NCI-H146 treated with DMSO at 0.1 percent for 48 hours (cell line): ENCODE data around the gene ICAM4.
A peak's percentile ranks its signal among the peaks of the same experiment; 100 is the strongest.
"Not testable (repeated sequence)": the region's sequence is repeated elsewhere in the genome, so short reads cannot be mapped to it uniquely, and the experiment has no call there.

ENCODE experiments used
- DNase-seq: peaks from one replicate; lab custom pipeline; 2025; ENCODE audit not compliant: unreplicated experiment; lab: John Stamatoyannopoulos, UW

ICAM4 gene

GRCh38 chr19:10286803-10287737 lies at the start of gene ICAM4:
Gene ICAM4, plus strand, starts transcription at chr19:10286955. Its CDS starts 58 bp downstream, at chr19:10287013.
- no peak for DNase-seq

- no peak for DNase-seq
Observed at GRCh38 chr19:10237702-10238101, 49.1 kb upstream of the ICAM4 start.

DNA sequence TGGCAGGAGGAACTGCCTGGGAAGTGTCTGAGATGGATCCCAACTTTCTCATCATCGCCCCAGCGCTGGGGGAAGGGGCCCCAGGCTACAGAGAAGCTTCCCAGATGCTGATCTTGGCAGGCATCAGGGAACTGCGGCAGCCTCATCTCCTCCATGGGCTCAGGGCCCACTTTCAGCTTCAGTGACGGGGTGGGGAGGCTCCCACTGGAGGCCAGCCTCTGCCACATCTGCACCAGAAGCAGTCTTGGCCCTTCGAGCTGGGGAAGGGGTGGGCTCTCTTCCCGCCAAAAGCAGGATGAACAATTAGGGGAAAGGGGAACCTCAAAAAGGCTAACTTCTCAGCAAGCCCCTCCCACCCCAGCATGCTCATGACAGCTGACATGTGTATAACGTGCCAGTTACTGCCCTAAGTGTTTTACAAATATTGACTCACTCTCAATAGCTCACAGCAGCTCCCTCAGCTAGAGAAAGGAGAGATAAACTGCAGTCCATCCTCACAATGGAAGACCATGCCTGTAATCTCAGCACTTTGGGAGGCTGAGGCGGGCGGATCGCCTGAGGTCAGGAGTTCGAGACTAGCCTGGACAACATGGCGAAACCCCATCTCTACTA lies 48.5 kb upstream of the ICAM4 start:
- DNase-seq = peak; percentile 98

DNA sequence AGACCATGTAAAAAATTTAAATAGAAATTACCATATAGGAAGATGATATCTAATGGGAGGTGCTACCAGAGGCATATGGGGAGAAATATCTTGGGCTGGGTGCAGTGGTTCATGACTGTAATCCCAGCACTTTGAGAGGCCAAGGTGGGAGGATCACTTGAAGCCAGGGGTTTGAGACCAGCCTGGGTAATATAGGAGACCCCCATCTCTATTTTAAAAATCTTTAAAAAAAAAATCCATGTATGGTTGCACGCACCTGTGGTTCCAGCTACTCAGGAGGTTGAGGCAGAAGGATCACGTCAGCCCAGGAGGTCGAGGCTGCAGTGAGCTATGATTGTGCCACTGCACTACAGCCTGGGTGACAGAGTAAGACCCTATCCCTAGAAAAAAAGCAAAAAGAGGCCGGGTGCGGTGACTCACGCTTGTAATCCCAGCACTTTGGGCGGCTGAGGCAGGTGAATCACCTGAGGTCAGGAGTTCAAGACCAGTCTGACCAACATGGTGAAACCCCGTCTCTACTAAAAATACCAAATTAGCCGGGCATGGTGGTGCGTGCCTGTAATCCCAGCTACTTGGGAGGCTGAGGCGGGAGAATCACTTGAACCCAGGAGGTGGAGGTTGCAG lies 44.8 kb upstream of the ICAM4 start:
- not testable (repeated sequence) for DNase-seq

GRCh38 chr19:10243606-10244005 lies 43.1 kb upstream of the ICAM4 start:
- DNase-seq = no peak

DNA sequence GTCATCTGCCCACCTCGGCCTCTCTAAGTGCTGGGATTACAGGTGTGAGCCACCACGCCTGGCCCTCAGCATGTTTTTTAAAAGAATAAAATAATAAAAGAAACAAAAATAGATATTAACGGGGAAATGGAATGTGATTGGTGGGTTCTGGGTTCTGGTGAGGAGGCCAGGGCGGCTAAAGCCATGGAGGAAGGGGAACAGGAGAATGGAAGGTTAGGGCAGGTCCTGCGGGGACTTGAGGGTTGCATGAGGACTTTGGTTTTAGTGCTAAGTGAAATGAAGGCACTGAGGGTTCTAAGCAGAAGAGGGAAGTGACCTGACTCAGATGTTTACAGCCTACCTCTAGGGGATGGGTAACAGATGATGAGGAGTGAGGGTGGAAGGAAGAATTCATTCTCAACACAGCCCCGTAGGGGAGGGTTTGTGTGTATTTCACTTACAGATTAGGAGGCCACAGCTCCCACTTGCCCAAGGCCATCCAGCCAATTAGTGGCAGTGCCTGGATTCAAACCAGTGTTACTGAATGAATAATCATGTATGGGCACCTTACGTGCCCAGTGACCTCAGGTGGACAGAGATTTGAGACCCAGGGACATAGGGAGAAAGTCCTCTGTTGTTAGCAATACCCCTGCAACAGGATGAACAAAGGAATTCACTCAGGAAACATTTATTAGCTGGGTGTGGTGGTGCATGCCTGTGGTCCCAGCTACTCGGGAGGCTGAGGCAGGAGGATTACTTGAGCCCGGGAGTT lies 41.4 kb upstream of the ICAM4 start:
- DNase-seq = no peak

DNA sequence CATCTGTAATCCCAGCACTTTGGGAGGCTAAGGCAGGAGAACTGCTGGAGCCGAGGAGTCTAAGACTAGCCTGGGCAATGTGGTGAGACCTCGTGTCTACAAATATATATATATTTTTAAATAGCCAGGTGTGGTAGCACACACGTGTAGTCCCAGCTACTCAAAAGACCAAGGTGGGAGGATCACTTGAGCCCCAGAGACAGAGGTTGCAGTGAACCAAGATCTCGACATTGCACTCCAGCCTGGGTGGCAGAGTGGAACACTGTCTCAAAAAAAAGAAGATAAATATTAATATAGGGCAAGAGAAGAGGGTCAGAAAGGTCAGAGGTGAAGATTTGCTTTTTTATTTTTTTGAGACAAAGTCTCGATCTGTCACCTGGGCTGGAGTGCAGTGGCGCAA lies 40.2 kb upstream of the ICAM4 start:
- no peak for DNase-seq

DNA sequence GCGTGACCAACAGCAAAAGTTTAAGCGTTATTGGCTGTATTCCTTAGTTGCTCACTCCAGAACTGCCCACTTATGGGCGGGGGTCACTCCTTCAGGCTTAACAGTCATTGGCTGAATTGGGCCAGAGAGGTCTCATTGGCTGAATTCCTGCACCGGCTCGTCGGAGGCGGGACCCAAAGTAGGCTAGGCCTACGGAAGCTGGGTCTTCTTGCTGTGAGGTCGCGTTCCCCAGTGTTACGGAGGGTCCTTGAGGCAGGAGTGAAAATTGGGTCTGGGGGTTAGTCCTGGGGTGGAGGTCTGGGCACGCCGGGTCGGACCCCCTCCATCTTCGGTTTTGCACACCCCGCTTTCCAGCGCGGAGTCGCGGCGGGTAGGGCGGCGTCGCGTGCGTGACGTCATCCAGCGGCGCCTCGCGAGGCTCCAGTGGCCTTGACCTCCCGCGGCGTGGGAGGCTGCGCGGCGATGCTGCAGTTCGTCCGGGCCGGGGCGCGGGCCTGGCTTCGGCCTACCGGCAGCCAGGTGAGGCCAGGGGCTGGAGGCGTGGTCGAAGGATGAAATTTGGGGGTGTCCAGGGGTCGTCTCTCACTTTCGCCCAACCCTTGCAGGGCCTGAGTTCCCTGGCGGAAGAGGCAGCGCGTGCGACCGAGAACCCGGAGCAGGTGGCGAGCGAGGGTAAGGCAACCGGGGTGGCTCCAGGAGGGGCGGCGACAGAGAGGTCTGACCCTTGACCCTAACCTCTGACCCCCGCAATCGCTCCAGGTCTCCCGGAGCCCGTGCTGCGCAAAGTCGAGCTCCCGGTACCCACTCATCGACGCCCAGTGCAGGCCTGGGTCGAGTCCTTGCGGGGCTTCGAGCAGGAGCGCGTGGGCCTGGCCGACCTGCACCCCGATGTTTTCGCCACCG lies 34.7 kb upstream of the ICAM4 start, which contains the start of gene MRPL4:
MRPL4 (plus strand) TSS at position 423 of the 903 bp plus-strand sequence; CDS start at position 463, 40 bp downstream.
- DNase-seq = peak; percentile 99

GRCh38 chr19:10252707-10253106 lies 34.0 kb upstream of the ICAM4 start:
- DNase-seq = no peak

- DNase-seq = no peak
Observed at GRCh38 chr19:10254244-10254643, 32.5 kb upstream of the ICAM4 start.

GRCh38 chr19:10255358-10255757 lies 31.4 kb upstream of the ICAM4 start:
- DNase-seq = no peak

DNA sequence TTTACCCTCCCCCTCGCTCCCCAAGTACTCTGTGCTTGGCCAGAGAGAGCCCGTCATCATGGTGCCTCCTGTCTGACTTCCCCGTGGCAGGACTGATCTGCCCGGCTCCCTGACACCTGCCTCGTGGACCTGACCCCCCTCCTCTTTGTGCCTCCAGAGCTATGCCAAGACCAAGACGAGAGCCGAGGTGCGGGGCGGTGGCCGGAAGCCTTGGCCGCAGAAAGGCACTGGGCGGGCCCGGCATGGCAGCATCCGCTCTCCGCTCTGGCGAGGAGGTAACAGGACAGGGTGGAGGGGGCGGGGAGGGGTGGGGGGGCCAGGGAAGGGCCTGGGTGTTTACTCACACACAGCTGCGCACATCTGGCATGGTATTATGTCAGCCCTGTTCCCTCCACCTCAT lies 30.2 kb upstream of the ICAM4 start:
- no peak for DNase-seq

DNA sequence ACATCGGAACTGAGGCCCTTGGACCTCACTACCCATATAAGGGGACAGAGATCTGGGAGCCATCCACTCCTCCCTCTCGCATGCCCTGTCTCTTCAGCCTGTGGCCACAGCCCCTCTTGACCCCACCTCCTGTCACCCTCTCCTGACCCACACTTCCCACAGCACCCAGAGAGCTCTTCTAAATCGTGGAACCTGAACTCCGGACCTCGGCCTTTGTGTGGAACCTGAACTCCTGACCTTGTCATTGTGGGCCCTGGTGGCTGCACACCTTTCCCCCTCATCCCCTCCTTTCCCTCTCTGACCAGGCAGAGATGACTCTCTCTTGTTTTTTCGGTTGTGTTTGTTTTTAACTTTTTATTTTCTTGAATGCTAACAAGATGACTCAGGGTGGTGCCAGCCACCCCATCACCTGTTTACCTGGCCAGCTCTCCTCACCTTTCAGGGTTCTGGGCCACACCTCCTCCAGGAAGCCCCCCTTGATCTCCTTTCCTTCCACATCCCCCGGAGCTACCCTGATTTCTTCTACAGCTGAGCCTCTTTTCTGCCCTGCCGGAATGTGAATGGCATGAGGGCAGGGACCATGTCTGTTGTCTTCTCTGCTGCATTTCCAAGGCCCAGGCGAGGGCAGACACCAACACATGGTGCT lies 29.7 kb upstream of the ICAM4 start:
- no peak for DNase-seq

- no peak for DNase-seq
Observed at GRCh38 chr19:10258080-10258710, 28.6 kb upstream of the ICAM4 start.

- peak; percentile 78 for DNase-seq
Observed at GRCh38 chr19:10259162-10259905, 27.4 kb upstream of the ICAM4 start.

DNA sequence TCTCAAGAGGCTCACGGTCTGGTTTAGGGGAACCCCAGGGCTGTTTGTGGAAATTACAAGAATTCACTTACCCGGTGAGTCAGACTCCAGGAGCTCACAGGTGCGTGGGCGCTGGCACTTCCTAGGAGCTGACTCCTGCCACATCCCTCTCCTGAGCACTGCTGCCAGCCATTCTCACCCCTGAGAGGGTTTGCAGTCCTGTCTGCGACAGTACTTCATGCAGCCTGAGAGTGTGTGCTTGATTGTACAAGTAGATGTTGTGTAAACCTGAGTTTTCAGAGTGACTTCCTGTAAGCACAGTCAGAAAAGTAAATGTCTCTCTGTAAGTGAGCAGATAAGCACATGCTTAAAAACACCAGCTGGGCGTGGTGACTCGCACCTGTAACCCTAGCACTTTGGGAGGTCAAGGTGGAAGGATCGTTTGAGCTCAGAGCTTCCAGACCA lies 26.6 kb upstream of the ICAM4 start:
- DNase-seq = no peak

DNA sequence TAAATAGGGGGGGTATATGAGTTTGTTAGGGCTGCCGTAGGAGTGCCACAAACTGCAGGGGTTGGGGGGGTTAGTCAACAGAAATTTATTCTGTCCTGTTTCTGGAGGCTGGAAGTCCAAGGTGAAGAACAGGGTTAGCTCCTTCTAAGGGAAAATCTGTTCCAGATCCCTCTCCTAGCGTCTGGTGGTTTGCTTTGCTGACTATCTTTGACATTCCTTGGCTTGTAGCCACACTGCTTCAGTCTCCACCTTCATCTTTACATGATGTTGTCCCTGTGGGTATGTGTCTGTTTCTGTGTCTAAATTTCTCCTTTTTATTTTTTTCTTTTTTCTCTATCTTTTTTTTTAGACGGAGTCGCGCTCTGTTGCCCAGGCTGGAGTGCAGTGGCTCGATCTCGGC lies 24.0 kb upstream of the ICAM4 start:
- DNase-seq = no peak

GRCh38 chr19:10266706-10267105 lies 20.0 kb upstream of the ICAM4 start:
- no peak for DNase-seq
